PC-3 (cell line): ENCODE measurements around the gene PTRH2. TPM values are rescaled to one million over a fixed set of nuclear protein-coding genes. Genes with fewer than 3 reads are reported as not detected.

Experiments
- ATAC-seq: fragments of 200-7000 bp; cut with Tn5 transposase; 2 replicates; pipeline ENCODE4 v1.9.1; 2020; ENCODE audit warnings: mild to moderate bottlenecking, moderate library complexity
- BruUV-seq: library from RNA; stranded (reverse); fragments of 400-500 nt; replicated peaks from 2 replicates; lab custom pipeline; 2021; lab: Mats Ljungman, UMichigan
- CTCF ChIA-PET: fragments of 300-600 bp; sonication (Branson Sonifier 250); formaldehyde crosslinking; loops from one replicate; lab custom pipeline; 2022; ENCODE audit warnings: antibody characterized with exemption; lab: Charles Lee
- POLR2A ChIA-PET: fragments of 300-600 bp; sonication (Branson Sonifier 250); formaldehyde crosslinking; loops from one replicate; lab custom pipeline; 2022; ENCODE audit warnings: antibody characterized with exemption; ENCODE audit not compliant: unreplicated experiment; lab: Charles Lee
- DNase-seq: peaks from one replicate; pipeline ENCODE4 v3.0.0-alpha.2; 2015
- H2AFZ ChIP-seq: fragments of 300-600 bp; sonication (generic); 2 replicates; pipeline ENCODE4 v1.6.0; 2016; ENCODE audit warnings: antibody characterized with exemption, low read length
- H3F3A ChIP-seq: fragments of 300-600 bp; sonication (generic); one replicate; pipeline ENCODE4 v1.6.0; 2017; ENCODE audit warnings: antibody characterized with exemption, low read length, control low read depth, mild to moderate bottlenecking; ENCODE audit not compliant: unreplicated experiment
- H3K27ac ChIP-seq: fragments of 300-600 bp; sonication (generic); 2 replicates; pipeline ENCODE4 v1.5.1; 2016; ENCODE audit warnings: mild to moderate bottlenecking, low read length
- H3K27me3 ChIP-seq: fragments of 300-600 bp; sonication (generic); 2 replicates; pipeline ENCODE4 v1.6.1; 2016; ENCODE audit warnings: low read length, mixed read lengths
- H3K36me3 ChIP-seq: fragments of 300-600 bp; sonication (generic); 2 replicates; pipeline ENCODE4 v1.6.1; 2016; ENCODE audit warnings: low read depth, mixed run types, low read length, mixed read lengths
- H3K4me1 ChIP-seq: fragments of 300-600 bp; sonication (generic); 2 replicates; pipeline ENCODE4 v1.5.1; 2016; ENCODE audit warnings: low read length; ENCODE audit not compliant: insufficient read depth
- H3K4me2 ChIP-seq: fragments of 300-600 bp; sonication (generic); 2 replicates; pipeline ENCODE4 v1.6.0; 2016; ENCODE audit warnings: low read length
- H3K4me3 ChIP-seq: fragments of 300-600 bp; sonication (generic); 2 replicates; pipeline ENCODE4 v1.5.1; 2016; ENCODE audit warnings: mild to moderate bottlenecking, low read length, mixed read lengths
- H3K79me2 ChIP-seq: fragments of 300-600 bp; sonication (generic); 2 replicates; pipeline ENCODE4 v1.6.1; 2017; ENCODE audit warnings: low read length, mixed read lengths
- H3K9ac ChIP-seq: fragments of 300-600 bp; sonication (generic); 2 replicates; pipeline ENCODE4 v1.6.0; 2016; ENCODE audit warnings: mild to moderate bottlenecking, low read length
- H3K9me2 ChIP-seq: fragments of 300-600 bp; sonication (generic); replicated peaks from 2 replicates; pipeline ENCODE4 v1.6.1; 2016; ENCODE audit warnings: mixed run types, low read length, mixed read lengths
- H3K9me3 ChIP-seq: fragments of 300-600 bp; sonication (generic); 2 replicates; pipeline ENCODE4 v1.6.1; 2016; ENCODE audit warnings: low read length, mixed read lengths
- H4K20me1 ChIP-seq: fragments of 300-600 bp; sonication (generic); 2 replicates; pipeline ENCODE4 v1.6.1; 2016; ENCODE audit warnings: low read length, mixed read lengths
- EZH2 ChIP-seq: fragments of 300-600 bp; sonication (generic); IDR thresholded peaks from one replicate; pipeline ENCODE4 v1.6.1; 2017; ENCODE audit warnings: antibody characterized with exemption, mild to moderate bottlenecking, low read length; ENCODE audit not compliant: unreplicated experiment
- EZH2phosphoT487 ChIP-seq: fragments of 300-600 bp; sonication (generic); IDR thresholded peaks from 2 replicates; pipeline ENCODE4 v1.6.1; 2018; ENCODE audit warnings: mild to moderate bottlenecking, antibody characterized with exemption, low read length, borderline replicate concordance
- intact Hi-C: fragments of 100-400 bp; cut with micrococcal nuclease; formaldehyde crosslinking; loops from 2 replicates; pipeline ENCODE4 v1.9.0; 2023
- total RNA-seq: library from RNA; depleted of rRNA; stranded (reverse); fragments of >200 nt; gene quantifications from 2 replicates; pipeline ENCODE4 v1.2.3, GENCODE V29; 2014
- TF ChIP-seq, protein P1 (sequence below): fragments of 300-600 bp; sonication (generic); conservative IDR thresholded peaks from 2 replicates; pipeline ENCODE4 v1.5.1; 2017; ENCODE audit warnings: antibody characterized with exemption, low read depth, mild to moderate bottlenecking, low read length

Gene PTRH2
- total RNA-seq, 1 experiment from 2014 or later, result 69.8 TPM

DNA sequence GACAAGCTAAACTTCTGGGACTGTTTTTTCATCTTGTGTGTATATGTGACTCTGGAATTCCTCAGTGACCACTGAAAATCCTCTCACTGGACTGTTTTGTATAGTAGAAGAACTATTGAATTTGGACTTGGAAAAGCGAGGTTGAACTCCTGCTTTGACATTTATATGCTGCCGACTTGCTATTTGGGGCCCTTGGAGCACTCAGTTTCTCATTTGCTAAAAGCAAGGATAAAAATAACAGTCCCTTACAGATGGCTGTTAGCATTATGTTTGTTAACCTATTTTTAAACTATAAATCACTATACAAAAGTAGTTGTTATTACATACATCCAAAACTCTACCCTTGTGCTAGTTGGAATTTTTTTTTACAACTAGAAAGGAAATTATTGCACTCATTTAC lies 9.2 kb upstream of the PTRH2 start:
- H3K27ac ChIP-seq, result no peak overlapping the region
- H3K79me2 ChIP-seq, result peaks cover 95% of the 10 kb centered on the region
- intact Hi-C loops, result no loop called here
- H3K4me1 ChIP-seq, result peaks cover 5% of the 10 kb centered on the region; the same call in 1 of the 2 replicates
- H3K9me3 ChIP-seq, result no peaks in the 10 kb centered on the region
- POLR2A ChIA-PET, result no interaction called here
- H3K36me3 ChIP-seq, result no peaks in the 10 kb centered on the region
- DNase-seq (no peak), ATAC-seq (no peak)
- peaks cover 17% of the 10 kb centered on the region; the same call in 1 of the 2 replicates for H4K20me1 ChIP-seq
- H3K27me3 ChIP-seq, result no peaks in the 10 kb centered on the region
- no peaks in the 10 kb centered on the region for H3F3A ChIP-seq
- no peak overlapping the region for H3K9ac ChIP-seq
- H3K4me2 ChIP-seq, result no peak overlapping the region
- H3K9me2 ChIP-seq, result no peaks in the 10 kb centered on the region
- TF ChIP-seq EZH2 (no peak), EZH2phosphoT487 (no peak)
- TF ChIP-seq, protein P1, sequence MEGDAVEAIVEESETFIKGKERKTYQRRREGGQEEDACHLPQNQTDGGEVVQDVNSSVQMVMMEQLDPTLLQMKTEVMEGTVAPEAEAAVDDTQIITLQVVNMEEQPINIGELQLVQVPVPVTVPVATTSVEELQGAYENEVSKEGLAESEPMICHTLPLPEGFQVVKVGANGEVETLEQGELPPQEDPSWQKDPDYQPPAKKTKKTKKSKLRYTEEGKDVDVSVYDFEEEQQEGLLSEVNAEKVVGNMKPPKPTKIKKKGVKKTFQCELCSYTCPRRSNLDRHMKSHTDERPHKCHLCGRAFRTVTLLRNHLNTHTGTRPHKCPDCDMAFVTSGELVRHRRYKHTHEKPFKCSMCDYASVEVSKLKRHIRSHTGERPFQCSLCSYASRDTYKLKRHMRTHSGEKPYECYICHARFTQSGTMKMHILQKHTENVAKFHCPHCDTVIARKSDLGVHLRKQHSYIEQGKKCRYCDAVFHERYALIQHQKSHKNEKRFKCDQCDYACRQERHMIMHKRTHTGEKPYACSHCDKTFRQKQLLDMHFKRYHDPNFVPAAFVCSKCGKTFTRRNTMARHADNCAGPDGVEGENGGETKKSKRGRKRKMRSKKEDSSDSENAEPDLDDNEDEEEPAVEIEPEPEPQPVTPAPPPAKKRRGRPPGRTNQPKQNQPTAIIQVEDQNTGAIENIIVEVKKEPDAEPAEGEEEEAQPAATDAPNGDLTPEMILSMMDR, result no peak
- BruUV-seq, result no TSS peak
- H3K4me3 ChIP-seq, result no peak overlapping the region
- CTCF ChIA-PET, result no interaction called here
- no peak overlapping the region for H2AFZ ChIP-seq

DNA sequence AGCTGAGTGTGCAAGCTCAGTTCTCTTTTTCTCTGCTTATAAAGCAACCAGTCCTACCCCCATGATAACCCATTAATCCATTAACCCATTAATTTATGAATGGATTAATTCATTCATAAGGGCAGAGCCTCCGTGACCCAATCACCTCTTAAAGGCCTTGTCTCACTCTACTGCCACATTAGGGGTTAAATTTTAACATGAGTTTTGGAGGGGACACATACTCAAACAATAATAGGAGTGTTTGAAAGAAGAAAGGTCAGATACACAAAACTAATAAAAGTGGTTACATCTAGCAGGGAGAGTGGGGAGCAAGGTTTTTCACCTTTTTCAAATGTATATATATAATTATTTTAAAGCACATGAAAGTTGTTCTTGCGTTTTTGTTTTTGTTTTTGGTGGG lies 7.0 kb upstream of the PTRH2 start:
- ChIA-PET POLR2A (no interaction called here), CTCF (no interaction called here)
- no peak overlapping the region for H3K9ac ChIP-seq
- H2AFZ ChIP-seq, result no peak overlapping the region
- BruUV-seq, result no TSS peak
- peaks cover 26% of the 10 kb centered on the region for H4K20me1 ChIP-seq
- no peaks in the 10 kb centered on the region for H3K36me3 ChIP-seq
- DNase-seq, result no peak
- H3F3A ChIP-seq, result no peaks in the 10 kb centered on the region
- no peak overlapping the region for H3K4me2 ChIP-seq
- H3K4me1 ChIP-seq, result peaks cover 10% of the 10 kb centered on the region
- no peaks in the 10 kb centered on the region for H3K9me2 ChIP-seq
- H3K27me3 ChIP-seq, result no peaks in the 10 kb centered on the region
- TF ChIP-seq EZH2 (no peak), EZH2phosphoT487 (no peak)
- TF ChIP-seq, protein P1, result no peak
- intact Hi-C loops, result no loop called here
- no peaks in the 10 kb centered on the region for H3K9me3 ChIP-seq
- H3K27ac ChIP-seq, result no peak overlapping the region
- no peak for ATAC-seq
- H3K4me3 ChIP-seq, result no peak overlapping the region
- H3K79me2 ChIP-seq, result peaks cover 97% of the 10 kb centered on the region

DNA sequence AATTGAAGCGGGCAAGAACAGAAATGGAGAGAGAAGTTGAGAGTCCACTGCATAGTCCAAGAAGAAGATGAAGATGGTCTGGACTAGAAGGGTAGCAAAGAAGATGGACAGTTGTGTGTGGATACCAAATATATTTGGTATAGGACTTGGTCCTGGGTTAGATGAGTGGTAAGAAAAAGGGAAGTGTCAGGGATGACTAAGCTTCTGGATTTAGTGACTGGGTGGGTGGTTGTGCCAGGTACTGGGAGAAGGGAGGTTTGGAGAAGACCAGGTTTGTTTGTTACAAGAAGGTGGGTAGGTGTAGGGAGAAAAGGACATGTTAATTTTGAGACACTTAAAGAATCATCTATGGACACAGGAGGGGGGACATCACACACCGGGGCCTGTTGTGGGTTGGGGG lies 5.6 kb upstream of the PTRH2 start:
- H3K4me2 ChIP-seq, result no peak overlapping the region
- H3K4me1 ChIP-seq, result peaks cover 18% of the 10 kb centered on the region
- H3K4me3 ChIP-seq, result no peak overlapping the region
- no peaks in the 10 kb centered on the region for H3K9me3 ChIP-seq
- TF ChIP-seq, protein P1, result no peak
- TF ChIP-seq EZH2, result no peak
- no peak for TF ChIP-seq EZH2phosphoT487
- H4K20me1 ChIP-seq, result peaks cover 34% of the 10 kb centered on the region
- H2AFZ ChIP-seq, result no peak overlapping the region
- POLR2A ChIA-PET, result no interaction called here
- CTCF ChIA-PET, result no interaction called here
- H3F3A ChIP-seq, result no peaks in the 10 kb centered on the region
- BruUV-seq, result no TSS peak
- DNase-seq, result no peak
- no peak for ATAC-seq
- peaks cover 99% of the 10 kb centered on the region for H3K79me2 ChIP-seq
- no peak overlapping the region for H3K27ac ChIP-seq
- intact Hi-C loops, result no loop called here
- no peaks in the 10 kb centered on the region for H3K36me3 ChIP-seq
- H3K9ac ChIP-seq, result no peak overlapping the region
- no peaks in the 10 kb centered on the region for H3K9me2 ChIP-seq
- no peaks in the 10 kb centered on the region for H3K27me3 ChIP-seq
